ENCODE data around the gene OSBP2. TPM values are rescaled to one million over a fixed set of nuclear protein-coding genes. Genes with fewer than 3 reads are reported as not detected.
"Not testable (repeated sequence)": the region's sequence is repeated elsewhere in the genome, so short reads cannot be mapped to it uniquely, and the experiment has no call there.

The OSBP2 gene
- total and polyA plus RNA-seq, 2 donors: 1.5 to 5.2 TPM

GRCh38 chr22:30774566-30774965 is 79.9 kb downstream of the OSBP2 start:
- DNase-seq (ENCODE audit: extremely low spot score): no peak
- Histone ChIP-seq H3K4me1 (ENCODE audit: insufficient read depth) (no peaks in the 10 kb centered on the region), H3K27ac (ENCODE audit: low read depth) (no peak overlapping the region), H3K36me3 (ENCODE audit: insufficient read depth) (no peaks in the 10 kb centered on the region), H3K4me3 (ENCODE audit: low read depth, low read length) (no peak overlapping the region)
- 85% methylated on average over 4 of the region's 4 CpGs for WGBS

GRCh38 chr22:30776476-30776875 is 81.8 kb downstream of the OSBP2 start:
- no peak for DNase-seq (ENCODE audit: extremely low spot score)
- no peak overlapping the region for H3K27ac ChIP-seq (ENCODE audit: low read depth)
- WGBS: 73% methylated on average over 3 of the region's 3 CpGs
- H3K4me3 ChIP-seq (ENCODE audit: low read depth, low read length): no peak overlapping the region
- no peaks in the 10 kb centered on the region for H3K36me3 ChIP-seq (ENCODE audit: insufficient read depth)
- H3K4me1 ChIP-seq (ENCODE audit: insufficient read depth): no peaks in the 10 kb centered on the region

- whole genome bisulfite sequencing: 63% methylated on average over 6 of the region's 6 CpGs
- not testable (repeated sequence) for H3K4me1 ChIP-seq (ENCODE audit: insufficient read depth); H3K4me3 ChIP-seq (ENCODE audit: low read depth, low read length); H3K36me3 ChIP-seq (ENCODE audit: insufficient read depth); H3K27ac ChIP-seq (ENCODE audit: low read depth); DNase-seq (ENCODE audit: extremely low spot score)
These were observed 82.5 kb downstream of the OSBP2 start for GRCh38 chr22:30777146-30777545.

- H3K4me1 ChIP-seq (ENCODE audit: insufficient read depth): no peaks in the 10 kb centered on the region
- no peak overlapping the region for H3K4me3 ChIP-seq (ENCODE audit: low read depth, low read length)
- 68% methylated on average over 3 of the region's 3 CpGs for WGBS
- H3K27ac ChIP-seq (ENCODE audit: low read depth): no peak overlapping the region
- H3K36me3 ChIP-seq (ENCODE audit: insufficient read depth): no peaks in the 10 kb centered on the region
- DNase-seq (ENCODE audit: extremely low spot score): no peak
These were observed 82.9 kb downstream of the OSBP2 start for GRCh38 chr22:30777587-30777986.

- no peak overlapping the region for H3K4me3 ChIP-seq (ENCODE audit: low read depth, low read length)
- no peaks in the 10 kb centered on the region for H3K36me3 ChIP-seq (ENCODE audit: insufficient read depth)
- H3K4me1 ChIP-seq (ENCODE audit: insufficient read depth): no peaks in the 10 kb centered on the region
- DNase-seq (ENCODE audit: extremely low spot score): no peak
- no peak overlapping the region for H3K27ac ChIP-seq (ENCODE audit: low read depth)
- 78% methylated on average over 5 of the region's 5 CpGs for WGBS
These were observed 83.6 kb downstream of the OSBP2 start for GRCh38 chr22:30778261-30778660.

GRCh38 chr22:30780026-30780425 is 85.4 kb downstream of the OSBP2 start:
- Histone ChIP-seq H3K27ac (ENCODE audit: low read depth) (no peak overlapping the region), H3K4me3 (ENCODE audit: low read depth, low read length) (no peak overlapping the region), H3K4me1 (ENCODE audit: insufficient read depth) (no peaks in the 10 kb centered on the region), H3K36me3 (ENCODE audit: insufficient read depth) (no peaks in the 10 kb centered on the region)
- no peak for DNase-seq (ENCODE audit: extremely low spot score)
- 67% methylated on average over 12 of the region's 12 CpGs for WGBS

- DNase-seq (ENCODE audit: extremely low spot score): no peak
- H3K27ac ChIP-seq (ENCODE audit: low read depth): no peak overlapping the region
- H3K4me3 ChIP-seq (ENCODE audit: low read depth, low read length): no peak overlapping the region
- H3K4me1 ChIP-seq (ENCODE audit: insufficient read depth): no peaks in the 10 kb centered on the region
- 88% methylated on average over 6 of the region's 6 CpGs for WGBS
- H3K36me3 ChIP-seq (ENCODE audit: insufficient read depth): no peaks in the 10 kb centered on the region
These were observed 86.7 kb downstream of the OSBP2 start for GRCh38 chr22:30781271-30781875.

GRCh38 chr22:30782613-30783012 is 87.9 kb downstream of the OSBP2 start:
- whole genome bisulfite sequencing: 61% methylated on average over 5 of the region's 5 CpGs
- no peaks in the 10 kb centered on the region for H3K36me3 ChIP-seq (ENCODE audit: insufficient read depth)
- H3K4me3 ChIP-seq (ENCODE audit: low read depth, low read length): no peak overlapping the region
- H3K4me1 ChIP-seq (ENCODE audit: insufficient read depth): no peaks in the 10 kb centered on the region
- DNase-seq (ENCODE audit: extremely low spot score): no peak
- no peak overlapping the region for H3K27ac ChIP-seq (ENCODE audit: low read depth)

GRCh38 chr22:30783021-30783420 is 88.3 kb downstream of the OSBP2 start:
- no peak overlapping the region for H3K27ac ChIP-seq (ENCODE audit: low read depth)
- no peak for DNase-seq (ENCODE audit: extremely low spot score)
- H3K4me1 ChIP-seq (ENCODE audit: insufficient read depth): no peaks in the 10 kb centered on the region
- H3K36me3 ChIP-seq (ENCODE audit: insufficient read depth): no peaks in the 10 kb centered on the region
- H3K4me3 ChIP-seq (ENCODE audit: low read depth, low read length): no peak overlapping the region
- 83% methylated on average over 2 of the region's 2 CpGs for WGBS

GRCh38 chr22:30785527-30785926 is 90.9 kb downstream of the OSBP2 start:
- Histone ChIP-seq H3K4me1 (ENCODE audit: insufficient read depth) (no peaks in the 10 kb centered on the region), H3K27ac (ENCODE audit: low read depth) (no peak overlapping the region), H3K4me3 (ENCODE audit: low read depth, low read length) (no peak overlapping the region), H3K36me3 (ENCODE audit: insufficient read depth) (no peaks in the 10 kb centered on the region)
- 72% methylated on average over 2 of the region's 2 CpGs for WGBS
- no peak for DNase-seq (ENCODE audit: extremely low spot score)

GRCh38 chr22:30790366-30790765 is 95.7 kb downstream of the OSBP2 start:
- Histone ChIP-seq H3K27ac (ENCODE audit: low read depth) (no peak overlapping the region), H3K36me3 (ENCODE audit: insufficient read depth) (no peaks in the 10 kb centered on the region), H3K4me1 (ENCODE audit: insufficient read depth) (no peaks in the 10 kb centered on the region), H3K4me3 (ENCODE audit: low read depth, low read length) (no peak overlapping the region)
- DNase-seq (ENCODE audit: extremely low spot score): no peak
- whole genome bisulfite sequencing: 83% methylated on average over 2 of the region's 2 CpGs

GRCh38 chr22:30792456-30792855 is 97.8 kb downstream of the OSBP2 start:
- DNase-seq (ENCODE audit: extremely low spot score): no peak
- H3K4me1 ChIP-seq (ENCODE audit: insufficient read depth): no peaks in the 10 kb centered on the region
- H3K36me3 ChIP-seq (ENCODE audit: insufficient read depth): no peaks in the 10 kb centered on the region
- no peak overlapping the region for H3K4me3 ChIP-seq (ENCODE audit: low read depth, low read length)
- WGBS: 75% methylated on average over 4 of the region's 4 CpGs
- no peak overlapping the region for H3K27ac ChIP-seq (ENCODE audit: low read depth)

GRCh38 chr22:30795118-30795517 is 100.4 kb downstream of the OSBP2 start:
- H3K4me1 ChIP-seq (ENCODE audit: insufficient read depth): no peaks in the 10 kb centered on the region
- H3K4me3 ChIP-seq (ENCODE audit: low read depth, low read length): no peak overlapping the region
- H3K27ac ChIP-seq (ENCODE audit: low read depth): no peak overlapping the region
- H3K36me3 ChIP-seq (ENCODE audit: insufficient read depth): no peaks in the 10 kb centered on the region
- DNase-seq (ENCODE audit: extremely low spot score): no peak
- 73% methylated on average over 2 of the region's 2 CpGs for WGBS

- Histone ChIP-seq H3K36me3 (ENCODE audit: insufficient read depth) (no peaks in the 10 kb centered on the region), H3K4me1 (ENCODE audit: insufficient read depth) (no peaks in the 10 kb centered on the region), H3K27ac (ENCODE audit: low read depth) (no peak overlapping the region), H3K4me3 (ENCODE audit: low read depth, low read length) (no peak overlapping the region)
- DNase-seq (ENCODE audit: extremely low spot score): no peak
- 83% methylated on average over 3 of the region's 3 CpGs for WGBS
These were observed 107.0 kb downstream of the OSBP2 start for GRCh38 chr22:30801695-30802094.
